Liver (tissue), 9 donors: ENCODE data around the gene DMRT1. TPM values are rescaled to one million over a fixed set of nuclear protein-coding genes. Genes with fewer than 3 reads are reported as not detected.

ENCODE experiments used
- DNase-seq: peaks from one replicate; pipeline ENCODE4 v3.0.0-alpha.2; 2017; ENCODE audit warnings: low spot score
- H3K27ac ChIP-seq, 2 donors: one replicate each; pipeline ENCODE4 v1.7.0; 2013; ENCODE audit warnings: inconsistent platforms in 2 of 2, low read length in 2 of 2, control low read depth in 1 of 2, low read depth in 1 of 2, mild to moderate bottlenecking in 1 of 2
- H3K27me3 ChIP-seq, 4 donors: one replicate each; pipeline versions ENCODE4 v1.6.1 to v1.7.0; 2013; ENCODE audit warnings: low read length in 3 of 4, inconsistent platforms in 1 of 4, mild to moderate bottlenecking in 1 of 4, moderate library complexity in 1 of 4; ENCODE audit not compliant: control insufficient read depth in 4 of 4, insufficient read depth in 4 of 4
- H3K36me3 ChIP-seq, 4 donors: one replicate each; pipeline versions ENCODE4 v1.6.1 to v1.7.0; 2013; ENCODE audit warnings: low read length in 3 of 4, mild to moderate bottlenecking in 3 of 4, low read depth in 1 of 4, moderate library complexity in 1 of 4; ENCODE audit not compliant: control insufficient read depth in 4 of 4, insufficient read depth in 3 of 4
- H3K4me1 ChIP-seq, 4 donors: one replicate each; pipeline versions ENCODE4 v1.6.1 to v1.7.0; 2013; ENCODE audit warnings: low read length in 3 of 4, mild to moderate bottlenecking in 3 of 4, moderate library complexity in 1 of 4; ENCODE audit not compliant: control insufficient read depth in 4 of 4, insufficient read depth in 4 of 4
- H3K4me3 ChIP-seq, 3 donors: one replicate each; pipeline versions ENCODE4 v1.6.1 to v1.7.0; 2013; ENCODE audit warnings: low read length in 3 of 3, control low read depth in 1 of 3, low read depth in 1 of 3, mild to moderate bottlenecking in 1 of 3
- H3K9ac ChIP-seq, 2 donors: one replicate each; pipeline ENCODE4 v1.7.0; 2013; ENCODE audit warnings: low read length in 2 of 2, mild to moderate bottlenecking in 2 of 2, moderate library complexity in 2 of 2, control low read depth in 1 of 2, low read depth in 1 of 2
- H3K9me3 ChIP-seq, 4 donors: one replicate each; pipeline versions ENCODE4 v1.6.1 to v1.7.0; 2013; ENCODE audit warnings: low read length in 3 of 4; ENCODE audit not compliant: control insufficient read depth in 4 of 4
- EGR1 ChIP-seq, 2 donors: IDR thresholded peaks; 2 replicates each; pipeline ENCODE4 v1.6.1; 2016 to 2018; ENCODE audit warnings: antibody characterized with exemption in 2 of 2, low read depth in 2 of 2
- FOXA1 ChIP-seq: IDR thresholded peaks from 2 replicates; pipeline ENCODE4 v1.6.1; 2016; ENCODE audit warnings: antibody characterized with exemption
- FOXA2 ChIP-seq: IDR thresholded peaks from 2 replicates; pipeline ENCODE4 v1.6.1; 2016; ENCODE audit warnings: antibody characterized with exemption
- GABPA ChIP-seq, 2 donors: IDR thresholded peaks in 1 of 2; conservative IDR thresholded peaks in 1 of 2; 2 replicates each; pipeline ENCODE4 v1.6.1; 2016; ENCODE audit warnings: antibody characterized with exemption in 2 of 2, mild to moderate bottlenecking in 1 of 2, moderate library complexity in 1 of 2
- HNF4A ChIP-seq, 2 donors: conservative IDR thresholded peaks; 2 replicates each; pipeline ENCODE4 v1.6.1; 2016; ENCODE audit warnings: antibody characterized with exemption in 2 of 2, mild to moderate bottlenecking in 2 of 2
- NR2F2 ChIP-seq: IDR thresholded peaks from 2 replicates; pipeline ENCODE4 v1.6.1; 2016; ENCODE audit warnings: antibody characterized with exemption
- RAD21 ChIP-seq, 2 donors: IDR thresholded peaks; 2 replicates each; pipeline ENCODE4 v1.6.1; 2016; ENCODE audit warnings: antibody characterized with exemption in 2 of 2, mild to moderate bottlenecking in 2 of 2
- RXRA ChIP-seq, 2 donors: IDR thresholded peaks; 2 replicates each; pipeline ENCODE4 v1.6.1; 2017 to 2018; ENCODE audit warnings: antibody characterized with exemption in 2 of 2, mild to moderate bottlenecking in 1 of 2
- SP1 ChIP-seq: IDR thresholded peaks from 2 replicates; pipeline ENCODE4 v1.6.1; 2018; ENCODE audit warnings: antibody characterized with exemption, mild to moderate bottlenecking
- YY1 ChIP-seq: IDR thresholded peaks from 2 replicates; pipeline ENCODE4 v1.6.1; 2016; ENCODE audit warnings: antibody characterized with exemption, mild to moderate bottlenecking
- WGBS: extraction: QIAGEN DNeasy Blood & Tissue Kit; methylation state at CpG from one replicate; pipeline ENCODE4 v1.1.7; 2013; 5-methylcytosine and 5-hydroxymethylcytosine counted together
- polyA plus RNA-seq, 2 donors: library from polyadenylated mRNA; stranded (reverse) in 1 of 2; unstranded in 1 of 2; fragments of 200-250 nt in 1 of 2; fragments of >200 nt in 1 of 2; fragmentation: Nextera tagmentation in 1 of 2; extraction: Ambion mirVana in 1 of 2; gene quantifications; one replicate each; pipeline versions ENCODE4 v1.2.1 to v1.2.3, GENCODE V29; 2013 to 2015
- total RNA-seq, 2 donors: library from RNA; depleted of rRNA; stranded (reverse); fragments of >200 nt; gene quantifications; one replicate each; pipeline ENCODE4 v1.2.3, GENCODE V29; 2014
- TF ChIP-seq, protein P1 (sequence below): IDR thresholded peaks from 2 replicates; pipeline ENCODE4 v1.6.1; 2016; ENCODE audit warnings: antibody characterized with exemption
- TF ChIP-seq, protein P2 (sequence below): IDR thresholded peaks from 2 replicates; pipeline ENCODE4 v1.6.1; 2016; ENCODE audit warnings: antibody characterized with exemption, mild to moderate bottlenecking
- donor health status: healthy.
- donor health status: healthy.
- donor health status: healthy.
- donor health status: healthy.
- donor health status: healthy.

The DMRT1 gene
- total and polyA plus RNA-seq, 4 donors = not detected

DNA sequence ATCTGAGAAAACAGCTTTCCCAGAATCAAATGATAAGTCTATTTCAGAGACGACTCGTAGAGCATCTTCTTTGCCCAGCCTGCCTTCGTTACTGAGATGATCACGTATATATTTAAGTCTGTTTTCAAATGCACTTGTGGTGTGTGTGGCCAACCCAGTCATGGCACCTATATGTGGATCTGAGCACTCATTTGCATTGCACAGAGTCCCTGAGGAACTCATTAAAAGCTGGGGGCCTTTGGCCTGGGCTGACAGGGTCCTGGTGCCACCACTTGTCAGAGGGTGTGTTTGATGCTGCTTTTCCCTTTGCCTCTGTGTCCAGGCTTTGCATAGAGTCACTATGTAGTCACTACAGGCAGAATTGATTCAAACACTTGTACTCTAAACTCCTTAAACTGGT, 117.6 kb downstream of the DMRT1 start:
- Histone ChIP-seq H3K9me3 (no peaks in the 10 kb centered on the region), H3K9ac (no peak overlapping the region), H3K27me3 (peaks cover 3 to 8% (median 5%) of the 10 kb centered on the region in 4 donors), H3K4me1 (no peaks in the 10 kb centered on the region), H3K4me3 (no peak overlapping the region), H3K27ac (no peak overlapping the region), H3K36me3 (no peaks in the 10 kb centered on the region)
- DNase-seq = no peak
- TF ChIP-seq, protein P1, sequence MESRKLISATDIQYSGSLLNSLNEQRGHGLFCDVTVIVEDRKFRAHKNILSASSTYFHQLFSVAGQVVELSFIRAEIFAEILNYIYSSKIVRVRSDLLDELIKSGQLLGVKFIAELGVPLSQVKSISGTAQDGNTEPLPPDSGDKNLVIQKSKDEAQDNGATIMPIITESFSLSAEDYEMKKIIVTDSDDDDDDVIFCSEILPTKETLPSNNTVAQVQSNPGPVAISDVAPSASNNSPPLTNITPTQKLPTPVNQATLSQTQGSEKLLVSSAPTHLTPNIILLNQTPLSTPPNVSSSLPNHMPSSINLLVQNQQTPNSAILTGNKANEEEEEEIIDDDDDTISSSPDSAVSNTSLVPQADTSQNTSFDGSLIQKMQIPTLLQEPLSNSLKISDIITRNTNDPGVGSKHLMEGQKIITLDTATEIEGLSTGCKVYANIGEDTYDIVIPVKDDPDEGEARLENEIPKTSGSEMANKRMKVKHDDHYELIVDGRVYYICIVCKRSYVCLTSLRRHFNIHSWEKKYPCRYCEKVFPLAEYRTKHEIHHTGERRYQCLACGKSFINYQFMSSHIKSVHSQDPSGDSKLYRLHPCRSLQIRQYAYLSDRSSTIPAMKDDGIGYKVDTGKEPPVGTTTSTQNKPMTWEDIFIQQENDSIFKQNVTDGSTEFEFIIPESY = no peak
- WGBS = 80% methylated on average over 4 of the region's 4 CpGs

DNA sequence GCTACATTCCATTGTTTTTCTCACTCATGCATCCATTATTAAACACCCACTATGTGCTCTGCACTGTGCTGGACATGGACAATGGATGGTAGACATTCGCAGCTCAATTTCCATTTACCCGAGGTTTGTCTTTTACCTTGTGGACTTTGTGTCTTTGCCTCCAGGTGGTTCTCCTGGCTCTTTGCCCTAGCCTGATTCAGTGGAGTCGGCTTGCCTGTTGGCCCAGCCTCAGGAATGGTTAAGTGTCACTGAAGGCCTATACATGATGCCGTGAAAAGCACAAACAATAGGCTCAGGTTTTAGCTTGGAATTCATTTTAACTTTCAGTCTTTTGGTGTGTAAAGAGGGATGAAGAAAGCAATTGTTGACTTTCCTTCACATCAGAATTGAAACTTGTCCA, 118.4 kb downstream of the DMRT1 start:
- H3K27ac ChIP-seq = no peak overlapping the region
- H3K27me3 ChIP-seq = peaks cover 3 to 8% (median 5%) of the 10 kb centered on the region in 4 donors
- no peak overlapping the region for H3K4me3 ChIP-seq
- no peaks in the 10 kb centered on the region for H3K36me3 ChIP-seq
- DNase-seq = no peak
- H3K9me3 ChIP-seq = no peaks in the 10 kb centered on the region
- no peak overlapping the region for H3K9ac ChIP-seq
- 48% methylated on average over 4 of the region's 4 CpGs for WGBS
- no peaks in the 10 kb centered on the region for H3K4me1 ChIP-seq
- TF ChIP-seq RXRA (IDR thresholded peaks at IDR 0.05) = no peak
- no peak for TF ChIP-seq NR2F2
- no peak for TF ChIP-seq FOXA1
- no peak for TF ChIP-seq EGR1 (IDR thresholded peaks at IDR 0.05; ENCODE audit: low read depth in 2 of 2)
- TF ChIP-seq RAD21 (IDR thresholded peaks at IDR 0.05) = no peak
- no peak for TF ChIP-seq FOXA2
- TF ChIP-seq, protein P1 = no peak
- no peak for TF ChIP-seq YY1
- no peak for TF ChIP-seq GABPA (IDR thresholded peaks at IDR 0.05 in 1 of 2, conservative IDR thresholded peaks at IDR 0.05 in 1 of 2)
- TF ChIP-seq SP1 = no peak
- TF ChIP-seq, protein P2, sequence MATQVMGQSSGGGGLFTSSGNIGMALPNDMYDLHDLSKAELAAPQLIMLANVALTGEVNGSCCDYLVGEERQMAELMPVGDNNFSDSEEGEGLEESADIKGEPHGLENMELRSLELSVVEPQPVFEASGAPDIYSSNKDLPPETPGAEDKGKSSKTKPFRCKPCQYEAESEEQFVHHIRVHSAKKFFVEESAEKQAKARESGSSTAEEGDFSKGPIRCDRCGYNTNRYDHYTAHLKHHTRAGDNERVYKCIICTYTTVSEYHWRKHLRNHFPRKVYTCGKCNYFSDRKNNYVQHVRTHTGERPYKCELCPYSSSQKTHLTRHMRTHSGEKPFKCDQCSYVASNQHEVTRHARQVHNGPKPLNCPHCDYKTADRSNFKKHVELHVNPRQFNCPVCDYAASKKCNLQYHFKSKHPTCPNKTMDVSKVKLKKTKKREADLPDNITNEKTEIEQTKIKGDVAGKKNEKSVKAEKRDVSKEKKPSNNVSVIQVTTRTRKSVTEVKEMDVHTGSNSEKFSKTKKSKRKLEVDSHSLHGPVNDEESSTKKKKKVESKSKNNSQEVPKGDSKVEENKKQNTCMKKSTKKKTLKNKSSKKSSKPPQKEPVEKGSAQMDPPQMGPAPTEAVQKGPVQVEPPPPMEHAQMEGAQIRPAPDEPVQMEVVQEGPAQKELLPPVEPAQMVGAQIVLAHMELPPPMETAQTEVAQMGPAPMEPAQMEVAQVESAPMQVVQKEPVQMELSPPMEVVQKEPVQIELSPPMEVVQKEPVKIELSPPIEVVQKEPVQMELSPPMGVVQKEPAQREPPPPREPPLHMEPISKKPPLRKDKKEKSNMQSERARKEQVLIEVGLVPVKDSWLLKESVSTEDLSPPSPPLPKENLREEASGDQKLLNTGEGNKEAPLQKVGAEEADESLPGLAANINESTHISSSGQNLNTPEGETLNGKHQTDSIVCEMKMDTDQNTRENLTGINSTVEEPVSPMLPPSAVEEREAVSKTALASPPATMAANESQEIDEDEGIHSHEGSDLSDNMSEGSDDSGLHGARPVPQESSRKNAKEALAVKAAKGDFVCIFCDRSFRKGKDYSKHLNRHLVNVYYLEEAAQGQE = no peak
- TF ChIP-seq HNF4A (conservative IDR thresholded peaks at IDR 0.05) = no peak
